DMS 273 (cell line): ENCODE results near the gene OSGIN1.
A peak's percentile ranks its signal among the peaks of the same experiment; 100 is the strongest.

Experiments
- DNase-seq: peaks from one replicate; lab custom pipeline; 2025; ENCODE audit not compliant: unreplicated experiment; lab: John Stamatoyannopoulos, UW

OSGIN1 gene

GRCh38 chr16:83925957-83926725 lies 26.9 kb upstream of the OSGIN1 start:
- no peak for DNase-seq

DNA sequence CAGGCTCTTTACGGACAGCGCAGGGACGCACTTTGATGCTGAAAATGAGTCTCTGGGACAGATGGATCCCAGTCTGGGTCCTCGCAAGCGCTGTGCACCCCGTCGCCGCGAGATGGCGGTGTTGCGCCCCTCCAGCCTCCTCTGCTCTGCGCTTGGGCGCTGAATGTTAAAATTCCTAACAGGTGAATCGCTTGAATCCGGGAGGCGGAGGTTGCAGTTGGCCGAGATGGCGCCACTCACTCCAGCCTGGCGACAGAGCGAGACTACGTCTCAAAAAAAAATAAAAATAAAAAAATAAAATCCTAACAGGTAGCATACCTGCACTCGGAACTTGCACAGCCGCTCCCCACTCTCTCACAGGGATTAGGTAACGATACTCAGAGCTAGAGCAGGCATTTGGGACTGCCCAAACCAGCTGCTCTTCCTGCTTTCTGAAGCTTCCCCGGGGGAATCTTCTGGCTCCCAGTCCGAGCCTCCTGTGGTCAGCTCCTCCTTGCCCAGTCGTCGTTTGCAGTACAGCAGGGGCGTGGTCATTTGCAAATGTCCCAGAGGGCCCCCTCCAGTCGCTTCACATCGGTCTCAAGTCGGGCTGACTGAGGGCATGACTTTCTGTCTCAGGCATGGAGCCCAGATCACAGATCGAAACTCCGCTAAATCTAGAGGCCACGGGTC lies 26.2 kb upstream of the OSGIN1 start:
- DNase-seq: peak; percentile 85

DNA sequence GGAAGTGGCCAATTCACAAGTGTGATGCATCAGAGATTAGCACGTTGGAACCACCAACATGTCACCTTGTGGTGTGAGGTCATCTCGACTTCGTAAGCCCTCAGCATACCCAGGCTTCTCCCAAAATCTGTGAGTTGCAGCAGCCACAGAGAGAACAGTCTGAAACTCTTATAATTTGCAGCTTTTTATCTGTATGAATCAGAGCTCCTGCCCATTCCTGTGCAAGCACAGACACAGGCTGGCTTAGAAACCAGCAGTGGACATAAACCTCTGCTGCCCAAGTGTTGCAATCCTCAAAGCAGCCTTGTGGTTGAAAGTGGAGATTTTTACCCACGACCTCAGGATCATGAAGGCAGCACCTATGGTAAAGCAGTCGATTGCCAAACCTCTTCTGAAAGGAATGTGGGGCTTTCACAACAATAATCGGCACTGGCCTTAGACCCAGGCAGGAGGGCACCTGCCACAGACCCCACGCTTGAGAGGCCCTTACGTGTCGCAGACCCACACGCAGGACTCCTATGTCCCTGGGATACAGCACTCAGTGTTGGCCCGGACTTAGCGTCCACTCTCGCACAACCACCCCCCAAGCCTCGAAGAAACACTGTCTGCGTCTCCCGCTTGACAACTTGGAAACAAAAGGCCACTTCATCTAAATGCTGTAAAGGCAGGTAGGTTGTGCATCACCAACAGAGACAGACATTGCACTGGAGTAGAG lies 24.5 kb upstream of the OSGIN1 start:
- DNase-seq: no peak

DNA sequence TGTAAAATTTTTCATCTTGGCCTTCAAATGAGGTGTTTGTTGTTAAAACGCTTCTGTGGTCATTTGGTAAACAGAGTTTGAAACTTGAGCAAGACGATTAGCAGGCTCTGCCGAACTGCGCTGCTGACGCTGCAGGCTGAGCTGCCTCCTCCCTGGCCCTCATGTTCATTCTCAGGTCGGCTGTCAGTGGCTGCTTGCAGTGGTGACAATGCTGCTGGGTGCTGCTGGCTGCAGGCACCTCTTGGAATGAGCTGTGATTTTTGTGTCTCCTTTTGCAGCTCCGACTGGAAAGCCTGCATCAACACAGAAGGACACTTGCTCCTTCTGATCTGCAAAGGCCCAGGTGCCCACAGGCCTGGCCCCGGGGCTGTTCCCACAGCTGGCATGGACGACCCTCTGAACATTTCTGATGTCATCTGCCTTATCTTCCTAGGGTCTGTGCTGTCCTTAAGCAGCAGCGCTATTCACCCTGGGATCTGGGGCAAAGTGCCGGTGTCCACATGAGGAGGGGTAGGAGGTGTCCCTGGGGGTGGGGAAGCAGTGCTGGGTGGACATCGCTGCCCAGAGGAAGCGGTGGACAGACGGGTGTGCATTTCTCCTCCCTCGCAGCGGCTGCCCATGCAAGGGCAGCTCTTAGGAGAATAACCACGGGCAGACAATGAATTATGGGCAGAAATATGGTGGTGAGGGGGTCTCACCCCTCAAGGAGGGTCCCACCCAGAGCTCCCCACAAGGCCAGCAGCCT lies 23.1 kb upstream of the OSGIN1 start:
- DNase-seq: no peak

DNA sequence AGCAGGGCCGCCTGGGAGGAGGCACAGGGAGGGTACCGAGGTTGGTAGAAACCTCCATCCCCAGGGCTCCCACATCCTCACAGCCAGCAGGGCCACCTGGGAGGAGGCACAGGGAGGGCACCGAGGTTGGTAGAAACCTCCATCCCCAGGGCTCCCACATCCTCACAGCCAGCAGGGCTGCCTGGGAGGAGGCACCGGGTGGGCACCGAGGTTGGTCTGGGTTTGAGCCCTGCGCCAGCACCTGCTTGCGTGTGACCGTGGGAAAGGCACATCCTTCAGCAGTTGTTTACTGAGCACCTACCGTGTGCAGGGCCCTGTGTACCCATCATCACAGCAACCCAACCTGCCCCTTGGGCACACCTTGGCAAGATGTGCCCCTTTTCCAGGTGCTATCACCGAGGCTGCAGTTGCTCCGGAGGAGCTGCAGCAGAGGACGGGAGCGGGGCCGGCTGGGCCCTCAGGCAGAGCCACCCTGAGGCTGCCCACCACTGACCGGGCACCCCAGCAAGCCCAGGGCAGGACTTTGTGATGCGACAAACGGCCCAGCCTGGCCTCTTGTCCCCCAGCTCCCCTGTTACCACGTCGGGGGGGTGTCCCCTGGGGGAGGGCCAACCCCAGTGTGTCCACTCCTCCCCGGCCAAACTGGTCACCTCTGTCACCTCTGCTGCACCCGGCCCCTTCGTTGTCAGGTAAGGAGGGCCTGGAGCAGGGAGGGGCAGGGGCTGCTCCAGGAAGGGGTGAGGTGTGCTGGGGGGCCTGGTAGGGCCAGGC lies 22.1 kb upstream of the OSGIN1 start:
- DNase-seq: no peak

DNA sequence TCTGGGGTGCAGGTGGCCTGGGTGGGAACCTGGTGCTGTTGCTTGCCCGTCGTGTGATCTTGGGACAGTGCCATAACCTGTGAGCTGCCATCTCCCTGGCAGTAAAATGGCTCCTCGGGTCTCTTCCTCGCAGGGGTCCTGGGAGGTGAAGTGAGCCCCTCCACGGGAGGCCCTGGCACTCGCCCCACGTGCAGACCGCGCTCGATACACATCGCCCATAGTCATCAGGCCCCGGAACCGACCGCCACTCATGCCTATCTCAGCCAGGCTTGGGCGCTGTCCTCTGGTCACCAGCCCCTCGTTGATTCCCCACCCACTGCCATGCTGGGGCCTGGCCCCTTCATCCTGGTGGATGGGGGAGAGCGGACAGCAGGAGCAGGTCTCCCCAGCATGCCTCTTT lies 21.5 kb upstream of the OSGIN1 start:
- DNase-seq: no peak

- no peak for DNase-seq
These were observed 20.7 kb upstream of the OSGIN1 start for GRCh38 chr16:83932304-83932703.

DNA sequence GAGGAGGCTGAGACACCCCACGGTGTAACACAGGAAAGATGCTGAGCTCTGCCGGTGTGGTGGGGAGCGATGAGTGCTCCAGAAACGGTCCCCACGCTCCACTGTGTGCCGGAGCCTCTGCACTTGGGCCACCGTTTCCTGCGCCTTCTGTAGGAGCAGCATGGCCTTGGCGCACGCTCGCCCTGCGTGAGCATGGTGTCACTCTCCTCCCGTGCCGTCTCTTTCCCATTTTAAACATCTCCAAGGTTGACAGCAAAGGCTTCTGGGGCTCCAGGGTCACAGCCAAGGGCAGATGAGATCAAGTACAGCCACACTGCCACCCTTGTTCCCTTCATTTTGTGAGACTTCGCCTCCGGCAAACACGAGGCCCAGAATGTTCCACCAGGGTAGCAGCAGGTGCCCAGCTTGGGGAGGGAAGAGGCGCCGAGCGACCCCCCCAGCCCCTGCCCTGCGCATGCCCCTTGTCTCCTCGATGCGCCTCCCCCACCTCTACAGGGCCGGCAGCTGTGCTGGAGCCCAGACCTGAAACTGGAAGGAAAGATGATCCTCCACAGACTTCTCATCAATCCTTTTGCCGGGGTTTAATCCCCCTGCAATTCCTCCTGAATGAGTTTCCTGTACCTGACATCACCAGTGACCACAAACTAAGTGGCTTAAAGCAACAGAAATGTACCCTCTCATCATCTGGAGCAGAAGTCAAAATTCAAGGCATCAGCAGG lies 19.9 kb upstream of the OSGIN1 start:
- peak; percentile 30 for DNase-seq

DNA sequence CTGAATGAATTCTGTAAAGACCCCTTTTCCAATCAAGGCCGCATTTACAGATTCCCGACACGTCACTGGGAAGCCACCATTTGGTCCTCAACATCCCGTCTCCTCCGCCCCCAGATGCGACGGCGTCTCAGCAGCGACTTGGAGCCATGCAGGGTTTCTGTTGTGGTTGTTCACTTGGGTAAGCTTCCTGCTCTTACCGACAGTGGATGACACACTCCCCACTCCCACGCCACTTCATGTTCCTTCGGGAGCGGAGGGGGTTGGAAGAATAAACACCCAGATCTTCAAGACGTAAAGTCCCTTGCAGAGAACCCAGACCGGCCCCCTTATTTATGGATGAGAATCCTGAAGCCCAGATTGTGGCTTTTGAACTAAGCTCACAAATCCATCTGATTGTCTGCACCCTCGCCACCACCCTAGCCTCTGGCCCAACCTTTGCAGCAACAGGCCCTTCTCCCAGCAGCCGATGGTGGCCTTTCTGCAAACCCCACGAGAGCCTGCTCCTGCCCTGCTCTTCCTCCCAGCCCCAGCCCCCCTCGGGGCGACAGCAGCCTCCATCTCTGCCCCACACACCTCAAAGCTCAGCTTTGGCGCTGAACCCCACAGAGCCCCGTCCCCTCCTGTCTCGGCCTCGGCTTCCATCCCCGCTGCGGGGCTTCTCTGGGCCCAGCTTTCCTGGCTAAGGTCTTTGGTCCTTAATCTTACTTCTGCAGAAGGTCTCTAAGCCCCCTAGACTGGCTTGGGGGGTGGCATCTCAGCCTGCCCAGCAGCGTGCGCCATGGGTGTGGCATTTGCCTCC lies 19.0 kb upstream of the OSGIN1 start:
- DNase-seq: no peak

- DNase-seq: peak; percentile 36
These were observed 18.4 kb upstream of the OSGIN1 start for GRCh38 chr16:83934684-83934977.

DNA sequence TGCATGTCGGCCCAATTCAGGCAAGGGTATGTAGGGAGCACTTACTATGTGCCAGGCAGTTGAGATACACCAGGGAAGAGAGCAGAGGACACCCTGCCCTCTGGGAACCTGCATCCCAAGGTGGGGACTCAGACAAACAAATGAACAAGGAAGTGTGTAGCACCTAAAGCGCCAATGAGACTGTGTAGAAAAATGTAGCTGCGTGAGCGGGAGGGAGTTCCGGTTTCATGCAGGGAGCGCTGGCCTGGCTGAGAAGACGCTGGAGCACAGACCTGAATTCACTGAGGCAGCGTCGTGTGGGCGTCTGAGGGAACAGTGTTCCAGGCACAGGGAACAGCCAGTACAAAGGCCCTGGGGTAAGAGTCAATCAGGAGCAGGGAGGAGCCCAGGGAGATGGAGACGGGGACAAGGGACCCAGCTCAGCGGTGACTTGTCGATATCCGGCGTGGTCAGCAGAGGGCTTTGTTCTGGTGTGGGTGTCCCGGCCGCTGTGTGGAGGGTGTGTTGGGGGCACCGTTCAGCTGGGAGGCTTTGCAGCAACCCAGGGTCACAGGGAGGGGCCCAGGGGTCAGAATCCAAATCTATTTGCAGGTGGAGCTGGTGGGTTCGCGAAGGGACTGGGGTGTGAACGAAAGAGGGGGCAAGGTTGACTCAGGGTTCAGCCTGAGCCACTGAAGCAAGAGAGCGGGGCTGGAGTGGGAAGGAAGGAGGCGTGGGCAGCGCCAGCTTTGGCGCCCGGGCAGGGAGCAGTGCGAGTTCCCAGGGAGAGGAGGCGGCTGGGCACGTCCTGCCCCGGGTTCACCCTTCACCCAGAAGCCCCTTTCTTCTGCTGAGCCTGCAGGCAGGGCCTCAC lies 17.8 kb upstream of the OSGIN1 start:
- DNase-seq: no peak

DNA sequence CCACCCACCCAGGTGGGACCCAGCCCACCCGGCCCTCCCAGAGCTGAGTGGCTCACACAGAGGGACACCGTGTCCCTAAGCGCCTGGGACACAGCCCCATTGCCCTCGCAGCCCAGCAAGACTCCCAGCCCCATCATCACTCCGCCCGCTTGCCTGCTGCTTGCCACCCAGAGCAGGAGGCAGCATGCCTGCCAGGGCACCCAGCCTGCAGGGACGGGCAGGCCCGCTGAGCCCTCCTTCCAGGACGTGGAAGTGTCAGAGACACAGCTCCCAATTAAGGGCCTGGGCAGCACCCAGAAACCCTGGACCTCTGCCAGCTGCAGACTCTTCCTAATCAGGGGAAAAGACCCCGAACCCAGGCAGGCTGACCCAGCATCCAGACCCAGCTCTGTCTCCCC lies 17.2 kb upstream of the OSGIN1 start:
- DNase-seq: no peak

DNA sequence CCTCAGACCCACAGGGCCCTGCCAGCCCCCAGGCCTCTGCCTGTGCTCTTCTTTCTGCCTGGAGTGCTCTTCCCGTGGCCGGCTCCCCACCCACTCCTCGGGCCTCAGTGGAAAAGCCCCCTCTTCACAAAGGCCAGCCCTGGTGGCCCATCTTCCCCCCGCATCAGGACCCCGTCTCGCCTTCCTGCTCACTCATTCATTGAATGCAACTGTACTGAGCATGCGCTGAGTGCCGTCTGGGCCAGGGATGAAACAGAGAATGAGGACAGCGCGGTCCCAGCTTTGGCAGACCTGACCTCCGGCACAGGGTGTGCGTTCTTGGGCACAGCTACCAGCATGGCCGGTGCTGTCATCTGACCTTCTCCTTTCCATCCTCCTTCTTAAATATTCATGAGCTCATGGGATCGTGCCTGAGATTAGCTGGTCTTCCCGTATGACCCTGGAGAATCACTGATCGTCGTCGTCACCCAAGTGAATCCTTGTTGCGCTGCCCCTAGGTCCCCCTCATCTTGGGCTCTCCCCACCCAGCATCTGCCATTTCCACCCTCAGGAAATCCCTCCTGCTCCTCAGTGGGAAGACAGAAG lies 16.4 kb upstream of the OSGIN1 start:
- no peak for DNase-seq

- DNase-seq: no peak
These were observed 15.8 kb upstream of the OSGIN1 start for GRCh38 chr16:83937267-83937666.

GRCh38 chr16:83937922-83938885 lies 14.8 kb upstream of the OSGIN1 start:
- no peak for DNase-seq

- DNase-seq: peak; percentile 20
These were observed 13.7 kb upstream of the OSGIN1 start for GRCh38 chr16:83939266-83939855.

DNA sequence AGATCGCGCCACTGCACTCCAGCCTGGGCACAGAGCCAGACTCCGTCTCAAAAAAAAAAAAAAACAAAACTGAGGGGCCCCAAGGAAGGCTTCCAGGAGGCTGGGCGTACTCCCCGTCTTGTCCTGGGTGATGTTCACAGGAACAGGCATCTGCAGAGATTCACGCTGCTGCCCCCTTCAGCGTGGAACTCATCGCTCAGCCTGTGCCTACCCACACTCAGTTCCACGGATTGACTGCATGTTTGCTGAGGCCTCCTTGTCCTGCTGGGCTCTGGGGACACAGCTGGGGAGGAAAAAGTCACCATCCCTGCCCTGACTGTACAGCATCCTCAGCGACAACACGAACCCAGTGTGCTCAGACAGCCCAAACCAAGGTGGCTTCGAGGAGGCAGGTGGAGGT lies 12.9 kb upstream of the OSGIN1 start:
- DNase-seq: no peak
